A673 (cell line): ENCODE data around the gene SYTL5.

Source experiments
- EZH2 ChIP-seq: fragments of 200-600 bp; sonication (generic); IDR thresholded peaks from 2 replicates; pipeline ENCODE4 v1.6.1; 2017; ENCODE audit warnings: borderline replicate concordance, low read depth, mild to moderate bottlenecking, mixed read lengths, antibody characterized with exemption, low read length; ENCODE audit not compliant: poor library complexity, severe bottlenecking
- TF ChIP-seq, protein P1 (sequence below): fragments of 300-800, 200-600 bp; sonication (generic); conservative IDR thresholded peaks from 2 replicates; pipeline ENCODE4 v1.5.1; 2017; ENCODE audit warnings: low read depth, mild to moderate bottlenecking, antibody characterized with exemption, low read length, moderate library complexity, mixed read lengths

DNA sequence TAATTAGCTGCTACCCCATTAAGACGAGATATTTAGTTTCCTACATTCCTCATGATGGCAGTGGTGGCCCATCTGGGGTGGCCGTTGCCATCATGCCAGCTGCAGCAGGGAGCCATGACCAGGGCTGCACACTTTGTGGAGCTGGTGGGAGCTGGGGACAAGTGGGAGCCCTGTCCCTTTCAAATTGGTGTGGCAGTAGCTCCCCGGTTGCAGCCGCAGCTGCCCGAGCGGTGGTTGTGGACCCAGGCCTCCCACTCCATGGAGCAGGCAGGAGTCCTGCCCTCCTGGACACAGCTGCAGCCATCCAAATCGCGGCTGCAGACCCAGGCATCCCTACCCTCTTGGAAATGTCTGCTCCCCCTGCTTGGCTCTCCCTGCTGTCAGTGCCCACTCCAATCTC lies 9.3 kb upstream of the SYTL5 start:
- TF ChIP-seq, protein P1, sequence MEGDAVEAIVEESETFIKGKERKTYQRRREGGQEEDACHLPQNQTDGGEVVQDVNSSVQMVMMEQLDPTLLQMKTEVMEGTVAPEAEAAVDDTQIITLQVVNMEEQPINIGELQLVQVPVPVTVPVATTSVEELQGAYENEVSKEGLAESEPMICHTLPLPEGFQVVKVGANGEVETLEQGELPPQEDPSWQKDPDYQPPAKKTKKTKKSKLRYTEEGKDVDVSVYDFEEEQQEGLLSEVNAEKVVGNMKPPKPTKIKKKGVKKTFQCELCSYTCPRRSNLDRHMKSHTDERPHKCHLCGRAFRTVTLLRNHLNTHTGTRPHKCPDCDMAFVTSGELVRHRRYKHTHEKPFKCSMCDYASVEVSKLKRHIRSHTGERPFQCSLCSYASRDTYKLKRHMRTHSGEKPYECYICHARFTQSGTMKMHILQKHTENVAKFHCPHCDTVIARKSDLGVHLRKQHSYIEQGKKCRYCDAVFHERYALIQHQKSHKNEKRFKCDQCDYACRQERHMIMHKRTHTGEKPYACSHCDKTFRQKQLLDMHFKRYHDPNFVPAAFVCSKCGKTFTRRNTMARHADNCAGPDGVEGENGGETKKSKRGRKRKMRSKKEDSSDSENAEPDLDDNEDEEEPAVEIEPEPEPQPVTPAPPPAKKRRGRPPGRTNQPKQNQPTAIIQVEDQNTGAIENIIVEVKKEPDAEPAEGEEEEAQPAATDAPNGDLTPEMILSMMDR = no peak
- TF ChIP-seq EZH2 = no peak
